SU-DHL-6 (cell line): ENCODE results near the gene TCF23.

Source experiments
- EZH2phosphoT487 ChIP-seq: fragments of 200-600 bp; sonication (generic), shearing (Covaris generic); conservative IDR thresholded peaks from 2 replicates; pipeline ENCODE4 v1.6.1; 2018; ENCODE audit warnings: mild to moderate bottlenecking, antibody characterized with exemption, low read length, moderate library complexity, mixed read lengths
- TF ChIP-seq, protein P1 (sequence below): fragments of 200-600 bp; sonication (generic); IDR thresholded peaks from one replicate; pipeline ENCODE4 v1.5.1; 2017; ENCODE audit warnings: antibody characterized with exemption, mild to moderate bottlenecking, low read length, moderate library complexity; ENCODE audit not compliant: insufficient read depth, poor library complexity, severe bottlenecking

DNA sequence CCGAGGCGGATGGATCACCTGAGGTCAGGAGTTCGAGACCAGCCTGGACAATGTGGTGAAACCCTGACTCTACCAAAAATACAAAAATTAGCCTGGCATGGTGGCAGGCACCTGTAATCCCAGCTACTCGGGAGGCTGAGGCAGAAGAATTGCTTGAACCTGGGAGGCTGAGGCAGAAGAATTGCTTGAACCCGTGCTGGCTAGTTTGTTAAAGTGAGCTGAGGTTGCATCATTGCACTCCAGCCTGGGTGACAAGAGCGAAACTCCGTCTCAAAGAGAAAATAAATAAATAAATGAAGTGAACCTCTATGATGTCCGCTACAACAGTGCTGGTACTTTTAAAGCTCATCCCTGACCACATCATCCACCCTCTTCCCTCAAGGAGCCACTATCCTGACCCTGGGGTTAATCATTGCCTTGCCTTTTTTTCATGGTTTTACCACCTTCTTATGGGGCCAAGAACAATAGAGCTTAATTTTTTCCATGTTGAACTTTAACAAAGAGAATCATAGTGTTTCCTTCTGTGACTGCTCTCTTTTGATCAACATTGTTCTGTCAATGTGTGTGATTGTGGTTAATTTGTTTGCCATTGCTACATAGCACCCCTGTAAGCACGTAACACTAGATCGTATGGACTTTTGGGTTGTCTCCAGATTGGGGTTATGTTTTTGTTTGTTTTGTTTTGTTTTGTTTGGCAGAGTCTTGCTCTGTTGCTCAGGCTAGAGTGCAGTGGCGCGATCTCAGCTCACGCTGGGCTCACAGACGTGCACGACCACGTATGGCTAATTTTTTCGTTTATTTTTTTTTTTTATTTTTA is 45.9 kb downstream of the TCF23 start:
- TF ChIP-seq, protein P1, sequence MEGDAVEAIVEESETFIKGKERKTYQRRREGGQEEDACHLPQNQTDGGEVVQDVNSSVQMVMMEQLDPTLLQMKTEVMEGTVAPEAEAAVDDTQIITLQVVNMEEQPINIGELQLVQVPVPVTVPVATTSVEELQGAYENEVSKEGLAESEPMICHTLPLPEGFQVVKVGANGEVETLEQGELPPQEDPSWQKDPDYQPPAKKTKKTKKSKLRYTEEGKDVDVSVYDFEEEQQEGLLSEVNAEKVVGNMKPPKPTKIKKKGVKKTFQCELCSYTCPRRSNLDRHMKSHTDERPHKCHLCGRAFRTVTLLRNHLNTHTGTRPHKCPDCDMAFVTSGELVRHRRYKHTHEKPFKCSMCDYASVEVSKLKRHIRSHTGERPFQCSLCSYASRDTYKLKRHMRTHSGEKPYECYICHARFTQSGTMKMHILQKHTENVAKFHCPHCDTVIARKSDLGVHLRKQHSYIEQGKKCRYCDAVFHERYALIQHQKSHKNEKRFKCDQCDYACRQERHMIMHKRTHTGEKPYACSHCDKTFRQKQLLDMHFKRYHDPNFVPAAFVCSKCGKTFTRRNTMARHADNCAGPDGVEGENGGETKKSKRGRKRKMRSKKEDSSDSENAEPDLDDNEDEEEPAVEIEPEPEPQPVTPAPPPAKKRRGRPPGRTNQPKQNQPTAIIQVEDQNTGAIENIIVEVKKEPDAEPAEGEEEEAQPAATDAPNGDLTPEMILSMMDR: no peak
- TF ChIP-seq EZH2phosphoT487: no peak
